OCI-LY1 (cell line): Measurements from ENCODE around the gene HDAC3.

ENCODE experiments used
- H2AFZ ChIP-seq: fragments of 200-600 bp; sonication (generic), shearing (Covaris generic); 2 replicates; pipeline ENCODE4 v1.6.0; 2014; ENCODE audit warnings: antibody characterized with exemption, mild to moderate bottlenecking, low read length
- H3F3A ChIP-seq: fragments of 200-600 bp; sonication (generic), shearing (Covaris generic); 2 replicates; pipeline ENCODE4 v1.6.0; 2014; ENCODE audit warnings: mild to moderate bottlenecking, antibody characterized with exemption, low read length, moderate library complexity; ENCODE audit not compliant: insufficient read depth
- H3K27ac ChIP-seq: fragments of 200-600 bp; sonication (generic); 2 replicates; pipeline ENCODE4 v1.5.1; 2014; ENCODE audit warnings: low read length, mixed run types, mild to moderate bottlenecking, low read depth; ENCODE audit not compliant: poor library complexity, severe bottlenecking
- H3K27me3 ChIP-seq: fragments of 200-600 bp; sonication (generic); 2 replicates; pipeline ENCODE4 v1.6.0; 2014; ENCODE audit warnings: antibody characterized with exemption, mild to moderate bottlenecking, low read length, moderate library complexity; ENCODE audit not compliant: insufficient read depth
- H3K36me3 ChIP-seq: fragments of 200-600 bp; sonication (generic); 2 replicates; pipeline ENCODE4 v1.6.1; 2014; ENCODE audit warnings: mild to moderate bottlenecking, antibody characterized with exemption, low read length, moderate library complexity, mixed read lengths; ENCODE audit not compliant: insufficient read depth
- H3K4me1 ChIP-seq: fragments of 200-600 bp; sonication (generic); 2 replicates; pipeline ENCODE4 v1.5.1; 2014; ENCODE audit warnings: mild to moderate bottlenecking, low read length, moderate library complexity; ENCODE audit not compliant: insufficient read depth, severe bottlenecking
- H3K4me2 ChIP-seq: fragments of 200-600 bp; sonication (generic), shearing (Covaris generic); 2 replicates; pipeline ENCODE4 v1.6.1; 2014; ENCODE audit warnings: low read length
- H3K4me3 ChIP-seq: fragments of 200-600 bp; sonication (generic); 2 replicates; pipeline ENCODE4 v1.5.1; 2014; ENCODE audit warnings: low read length, low read depth, mild to moderate bottlenecking, mixed read lengths; ENCODE audit not compliant: poor library complexity, severe bottlenecking
- H3K79me2 ChIP-seq: fragments of 200-600 bp; shearing (Covaris generic); 2 replicates; pipeline ENCODE4 v1.6.1; 2016; ENCODE audit warnings: mixed run types, low read length, mixed read lengths; ENCODE audit not compliant: insufficient read depth
- H3K9ac ChIP-seq: fragments of 200-600 bp; sonication (generic), shearing (Covaris generic); 2 replicates; pipeline ENCODE4 v1.6.1; 2014; ENCODE audit warnings: mild to moderate bottlenecking, low read length, mixed read lengths
- H3K9me2 ChIP-seq: fragments of 200-600 bp; sonication (generic), shearing (Covaris generic); 2 replicates; pipeline ENCODE4 v1.6.1; 2014; ENCODE audit warnings: low read depth, mild to moderate bottlenecking, low read length, mixed read lengths
- H3K9me3 ChIP-seq: fragments of 200-600 bp; shearing (Covaris generic); 2 replicates; pipeline ENCODE4 v1.6.1; 2014; ENCODE audit warnings: low read length, mixed read lengths
- H4K20me1 ChIP-seq: fragments of 200-600 bp; sonication (generic), shearing (Covaris generic); 2 replicates; pipeline ENCODE4 v1.6.0; 2016; ENCODE audit warnings: mild to moderate bottlenecking, low read length; ENCODE audit not compliant: insufficient read depth
- EZH2 ChIP-seq: fragments of 200-600 bp; sonication (generic), shearing (Covaris generic); IDR thresholded peaks from 2 replicates; pipeline ENCODE4 v1.8.0; 2017; ENCODE audit warnings: borderline replicate concordance, mixed run types, mild to moderate bottlenecking, antibody characterized with exemption, low read length, moderate library complexity, mixed read lengths
- TF ChIP-seq, protein P1 (sequence below): fragments of 200-600 bp; sonication (generic), shearing (Covaris generic); IDR thresholded peaks from 2 replicates; pipeline ENCODE4 v1.5.1; 2017; ENCODE audit warnings: mild to moderate bottlenecking, antibody characterized with exemption, low read length, moderate library complexity, mixed read lengths

The HDAC3 gene

DNA sequence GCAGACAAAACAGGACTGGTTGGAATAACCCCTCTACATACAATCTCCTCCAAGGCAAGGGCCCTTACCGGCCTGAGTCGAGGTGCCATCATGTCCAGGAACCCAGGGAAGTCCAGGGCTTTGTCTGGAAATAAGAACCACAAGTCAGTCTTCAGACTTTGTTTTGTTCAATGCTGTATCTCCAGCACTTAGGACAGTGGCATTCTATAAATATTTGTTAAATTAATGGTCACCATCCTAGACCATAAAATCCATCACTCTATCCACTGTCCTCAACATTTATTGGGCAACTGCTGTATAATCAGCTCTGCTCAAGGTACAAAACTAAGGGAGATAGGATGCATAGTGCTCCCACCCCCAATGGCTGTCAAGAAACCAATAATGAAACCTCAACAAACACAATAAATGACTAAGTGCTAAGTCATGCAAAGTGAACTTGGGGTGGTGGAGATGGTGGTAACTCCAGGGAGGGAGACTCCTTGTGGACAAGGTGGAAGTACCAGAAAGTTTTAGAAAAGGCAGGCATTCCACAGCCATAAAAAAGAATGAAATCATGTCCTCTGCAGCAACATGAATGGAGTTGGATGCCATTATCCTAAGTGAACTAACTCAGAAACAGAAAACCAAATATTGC, 5.1 kb upstream of the HDAC3 start:
- Histone ChIP-seq H3K79me2 (no peaks in the 10 kb centered on the region), H3K9me2 (no peaks in the 10 kb centered on the region), H3F3A (no peaks in the 10 kb centered on the region), H3K27me3 (no peaks in the 10 kb centered on the region), H2AFZ (no peak overlapping the region), H3K4me2 (no peak overlapping the region), H4K20me1 (no peaks in the 10 kb centered on the region), H3K4me3 (no peak overlapping the region), H3K9ac (no peak overlapping the region), H3K9me3 (no peaks in the 10 kb centered on the region), H3K27ac (no peak overlapping the region), H3K36me3 (peaks cover 62% of the 10 kb centered on the region), H3K4me1 (peaks cover 14% of the 10 kb centered on the region)
- TF ChIP-seq, protein P1, sequence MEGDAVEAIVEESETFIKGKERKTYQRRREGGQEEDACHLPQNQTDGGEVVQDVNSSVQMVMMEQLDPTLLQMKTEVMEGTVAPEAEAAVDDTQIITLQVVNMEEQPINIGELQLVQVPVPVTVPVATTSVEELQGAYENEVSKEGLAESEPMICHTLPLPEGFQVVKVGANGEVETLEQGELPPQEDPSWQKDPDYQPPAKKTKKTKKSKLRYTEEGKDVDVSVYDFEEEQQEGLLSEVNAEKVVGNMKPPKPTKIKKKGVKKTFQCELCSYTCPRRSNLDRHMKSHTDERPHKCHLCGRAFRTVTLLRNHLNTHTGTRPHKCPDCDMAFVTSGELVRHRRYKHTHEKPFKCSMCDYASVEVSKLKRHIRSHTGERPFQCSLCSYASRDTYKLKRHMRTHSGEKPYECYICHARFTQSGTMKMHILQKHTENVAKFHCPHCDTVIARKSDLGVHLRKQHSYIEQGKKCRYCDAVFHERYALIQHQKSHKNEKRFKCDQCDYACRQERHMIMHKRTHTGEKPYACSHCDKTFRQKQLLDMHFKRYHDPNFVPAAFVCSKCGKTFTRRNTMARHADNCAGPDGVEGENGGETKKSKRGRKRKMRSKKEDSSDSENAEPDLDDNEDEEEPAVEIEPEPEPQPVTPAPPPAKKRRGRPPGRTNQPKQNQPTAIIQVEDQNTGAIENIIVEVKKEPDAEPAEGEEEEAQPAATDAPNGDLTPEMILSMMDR, result no peak
- no peak for TF ChIP-seq EZH2

DNA sequence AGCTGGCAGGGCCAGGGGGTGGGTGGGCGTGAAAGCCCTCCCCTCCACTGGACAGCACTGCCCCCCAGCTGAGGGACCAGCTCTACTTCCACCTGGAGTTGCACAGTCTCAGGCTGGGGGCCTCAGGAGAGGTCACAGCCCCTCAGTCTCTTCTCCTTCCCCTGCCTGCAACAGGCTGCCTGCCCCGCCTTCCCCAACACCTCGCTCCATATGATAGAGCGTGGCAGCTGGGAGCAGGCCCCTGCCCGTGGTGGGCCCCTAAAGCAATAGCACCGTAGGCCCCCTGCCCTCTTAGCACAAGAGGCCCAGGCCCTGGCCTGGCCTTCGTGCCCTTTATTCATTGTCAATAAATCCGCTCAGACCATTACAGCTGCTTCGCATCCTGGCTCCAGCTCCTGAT, 4.0 kb upstream of the HDAC3 start:
- no peak for TF ChIP-seq EZH2
- TF ChIP-seq, protein P1, result no peak
- peaks cover 59% of the 10 kb centered on the region for H3K36me3 ChIP-seq
- peaks cover 18% of the 10 kb centered on the region for H3K4me1 ChIP-seq
- no peaks in the 10 kb centered on the region for H3F3A ChIP-seq
- H3K27ac ChIP-seq, result no peak overlapping the region
- H3K9me2 ChIP-seq, result no peaks in the 10 kb centered on the region
- H3K4me3 ChIP-seq, result no peak overlapping the region
- H4K20me1 ChIP-seq, result no peaks in the 10 kb centered on the region
- H3K27me3 ChIP-seq, result no peaks in the 10 kb centered on the region
- no peaks in the 10 kb centered on the region for H3K9me3 ChIP-seq
- no peak overlapping the region for H3K9ac ChIP-seq
- no peak overlapping the region for H3K4me2 ChIP-seq
- peaks cover 9% of the 10 kb centered on the region for H3K79me2 ChIP-seq
- no peak overlapping the region for H2AFZ ChIP-seq

- no peaks in the 10 kb centered on the region for H3F3A ChIP-seq
- no peaks in the 10 kb centered on the region for H4K20me1 ChIP-seq
- H3K27me3 ChIP-seq, result no peaks in the 10 kb centered on the region
- no peaks in the 10 kb centered on the region for H3K9me3 ChIP-seq
- H3K79me2 ChIP-seq, result peaks cover 15% of the 10 kb centered on the region
- no peak overlapping the region for H3K4me2 ChIP-seq
- no peak overlapping the region for H3K4me3 ChIP-seq
- H3K9ac ChIP-seq, result no peak overlapping the region
- no peak overlapping the region for H3K27ac ChIP-seq
- no peaks in the 10 kb centered on the region for H3K9me2 ChIP-seq
- TF ChIP-seq EZH2, result no peak
- TF ChIP-seq, protein P1, result no peak
- H3K36me3 ChIP-seq, result peaks cover 53% of the 10 kb centered on the region
- no peak overlapping the region for H2AFZ ChIP-seq
- H3K4me1 ChIP-seq, result peaks cover 24% of the 10 kb centered on the region
These were observed 3.4 kb upstream of the HDAC3 start for GRCh38 chr5:141640051-141640415.
